Stimulated activated CD8-positive, alpha-beta memory T cell treated with anti-CD3 and anti-CD28 coated beads, Interleukin-15, amount 100 ng/mL, for 24 hours (primary cell): ENCODE results near the gene PSMD2.
"Not testable (repeated sequence)": the region's sequence is repeated elsewhere in the genome, so short reads cannot be mapped to it uniquely, and the experiment has no call there.

ENCODE experiments used
- DNase-seq: peaks from one replicate; pipeline ENCODE4 v3.0.0-alpha.2; 2020; ENCODE audit warnings: low read depth

The PSMD2 gene

GRCh38 chr3:184339451-184340135 lies 40.6 kb downstream of the PSMD2 start:
- DNase-seq: not testable (repeated sequence)

GRCh38 chr3:184341925-184342324 lies 42.9 kb downstream of the PSMD2 start:
- DNase-seq: no peak

- no peak for DNase-seq
Observed at GRCh38 chr3:184343200-184343876, 44.3 kb downstream of the PSMD2 start.

- DNase-seq: no peak
Observed at GRCh38 chr3:184344579-184345316, 45.7 kb downstream of the PSMD2 start.

GRCh38 chr3:184345317-184346144 lies 46.5 kb downstream of the PSMD2 start:
- DNase-seq: no peak

GRCh38 chr3:184346480-184347190 lies 47.6 kb downstream of the PSMD2 start:
- DNase-seq: no peak

GRCh38 chr3:184347321-184348056 lies 48.4 kb downstream of the PSMD2 start:
- DNase-seq: no peak

- no peak for DNase-seq
Observed at GRCh38 chr3:184348057-184348382, 49.0 kb downstream of the PSMD2 start.

GRCh38 chr3:184349563-184350470 lies 50.8 kb downstream of the PSMD2 start:
- DNase-seq: no peak

GRCh38 chr3:184350618-184351017 lies 51.6 kb downstream of the PSMD2 start:
- no peak for DNase-seq

GRCh38 chr3:184351511-184352148 lies 52.6 kb downstream of the PSMD2 start:
- no peak for DNase-seq

- DNase-seq: no peak
Observed at GRCh38 chr3:184352149-184352785, 53.2 kb downstream of the PSMD2 start.

GRCh38 chr3:184352897-184353545 lies 54.0 kb downstream of the PSMD2 start:
- DNase-seq: no peak

GRCh38 chr3:184353546-184353941 lies 54.5 kb downstream of the PSMD2 start:
- no peak for DNase-seq

- DNase-seq: peak; percentile 42
Observed at GRCh38 chr3:184354121-184354728, 55.2 kb downstream of the PSMD2 start.

GRCh38 chr3:184354754-184355153 lies 55.7 kb downstream of the PSMD2 start:
- no peak for DNase-seq

- DNase-seq: no peak
Observed at GRCh38 chr3:184355261-184356040, 56.4 kb downstream of the PSMD2 start.
